Head of caudate nucleus (tissue), 42 donors: ENCODE data around the gene FUOM.
"Not testable (repeated sequence)": the region's sequence is repeated elsewhere in the genome, so short reads cannot be mapped to it uniquely, and the experiment has no call there.

ENCODE experiments used
- DNase-seq, 42 donors: peaks; one replicate each; pipeline versions ENCODE4 v3.0.0 to v3.0.0-alpha.2; 2020 to 2021; ENCODE audit warnings: mixed read lengths in 7 of 42
- intact Hi-C: fragments of 100-400 bp; cut with DNase I; formaldehyde crosslinking; loops from one replicate; pipeline ENCODE4 v1.15.0; 2022

FUOM gene

DNA sequence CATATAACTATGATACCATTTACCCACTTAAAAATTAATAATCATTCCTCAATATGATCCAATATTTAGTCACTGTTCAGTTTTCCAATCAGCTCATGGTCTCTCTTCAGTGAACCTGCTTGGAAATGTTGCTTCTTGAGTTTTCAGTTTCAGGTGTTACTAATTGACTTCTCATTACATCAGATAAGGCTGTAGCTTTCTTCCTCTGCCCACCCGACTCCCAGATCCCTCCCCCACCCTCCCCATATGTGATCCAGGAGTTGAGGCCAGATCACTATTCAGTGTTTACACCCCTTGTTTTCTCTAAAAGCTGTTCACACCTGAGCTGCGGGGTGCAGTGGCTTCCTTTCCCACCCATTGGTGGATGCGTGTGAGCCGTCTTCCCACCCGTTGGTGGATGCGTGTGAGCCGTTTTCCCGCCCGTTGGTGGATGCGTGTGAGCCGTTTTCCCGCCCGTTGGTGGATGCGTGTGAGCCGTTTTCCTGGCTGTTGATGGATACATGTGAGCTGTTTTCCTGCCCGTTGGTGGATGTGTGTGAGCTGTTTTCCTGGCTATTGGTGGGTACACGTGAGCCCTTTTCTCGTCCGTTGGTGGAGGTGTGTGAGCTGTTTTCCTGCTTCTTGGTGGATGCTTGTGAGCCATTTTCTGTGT, 32.9 kb upstream of the FUOM start:
- intact Hi-C loops = no loop called here

DNA sequence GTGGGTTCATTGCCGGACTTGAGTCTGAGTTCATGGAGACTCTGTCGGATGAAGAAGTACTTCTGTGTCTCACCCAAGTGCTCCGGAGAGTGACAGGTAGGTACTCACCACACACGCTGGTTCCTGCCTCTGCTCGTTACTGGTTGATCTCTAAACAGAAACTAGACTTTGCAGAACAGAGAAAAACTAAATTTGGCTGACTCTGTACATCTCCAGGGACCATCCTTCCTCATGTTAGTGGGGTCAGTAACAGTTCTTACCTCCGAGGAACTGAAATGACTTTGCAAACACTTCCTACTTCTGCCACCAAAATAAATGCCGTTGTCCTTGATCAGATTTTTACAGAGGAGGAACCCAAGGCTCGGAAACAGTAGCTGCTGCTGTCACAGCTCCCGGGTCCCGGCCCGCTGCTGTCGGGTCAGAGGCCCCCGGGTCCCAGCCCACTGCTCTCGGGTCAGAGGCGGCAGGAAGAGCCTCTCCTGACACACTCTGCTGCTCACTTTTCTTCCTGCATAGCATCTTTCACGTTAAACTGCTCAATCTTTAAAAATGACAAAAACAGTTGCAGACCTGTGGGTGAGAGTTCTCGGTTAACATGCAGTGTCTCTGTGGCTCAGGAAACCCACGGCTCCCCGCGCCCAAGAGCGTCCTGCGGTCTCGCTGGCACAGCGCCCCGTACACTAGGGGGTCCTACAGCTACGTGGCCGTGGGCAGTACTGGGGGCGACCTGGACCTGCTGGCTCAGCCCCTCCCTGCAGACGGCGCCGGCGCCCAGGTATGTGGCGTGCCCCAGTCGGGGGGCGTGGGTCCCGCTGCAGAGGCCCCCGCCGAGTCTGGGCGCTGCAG, 31.4 kb upstream of the FUOM start:
- intact Hi-C loops = no loop called here
- DNase-seq = peak in 13 of 42 donors; percentile 9 to 40 (median 17)

More for the DNA sequence above, 32.9 kb upstream of the FUOM start:
- DNase-seq = peak in 10 of 42 donors; percentile 0 to 18 (median 10)

DNA sequence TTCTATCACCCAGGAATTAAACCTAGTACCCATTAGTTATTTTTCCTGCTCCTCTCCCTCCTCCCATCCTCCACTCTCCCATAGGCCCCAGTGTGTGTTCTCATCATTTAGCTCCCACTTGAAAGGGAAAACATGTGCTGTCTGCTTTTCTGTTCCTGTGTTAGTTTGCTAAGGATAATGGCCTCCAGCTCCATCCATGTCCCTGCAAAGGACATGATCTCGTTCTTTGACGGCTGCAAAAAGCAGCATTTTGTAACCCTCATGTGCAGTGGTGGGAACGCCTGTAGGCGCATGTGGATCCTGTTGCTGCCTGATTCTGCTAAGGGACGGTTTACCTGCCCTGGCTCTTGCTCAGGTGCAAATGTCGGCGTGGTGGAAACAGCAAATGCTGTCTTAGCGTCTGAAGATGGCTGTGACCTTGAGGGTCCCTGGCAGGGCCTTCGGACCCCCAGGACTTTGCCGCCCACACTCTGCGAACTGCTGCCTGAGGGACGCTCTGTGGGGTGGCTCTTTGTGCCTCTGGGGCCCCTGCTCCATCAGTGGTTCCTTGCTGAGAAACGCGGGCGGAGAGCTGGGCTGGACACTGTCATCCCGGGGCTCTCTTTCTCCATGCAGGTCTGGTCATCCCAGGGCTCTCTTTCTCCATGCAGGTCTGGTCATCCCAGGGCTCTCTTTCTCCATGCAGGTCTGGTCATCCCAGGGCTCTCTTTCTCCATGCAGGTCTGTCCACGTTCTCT, 30.6 kb upstream of the FUOM start:
- peak in 11 of 42 donors; percentile 3 to 46 (median 17) for DNase-seq
- intact Hi-C loops = no loop called here

DNA sequence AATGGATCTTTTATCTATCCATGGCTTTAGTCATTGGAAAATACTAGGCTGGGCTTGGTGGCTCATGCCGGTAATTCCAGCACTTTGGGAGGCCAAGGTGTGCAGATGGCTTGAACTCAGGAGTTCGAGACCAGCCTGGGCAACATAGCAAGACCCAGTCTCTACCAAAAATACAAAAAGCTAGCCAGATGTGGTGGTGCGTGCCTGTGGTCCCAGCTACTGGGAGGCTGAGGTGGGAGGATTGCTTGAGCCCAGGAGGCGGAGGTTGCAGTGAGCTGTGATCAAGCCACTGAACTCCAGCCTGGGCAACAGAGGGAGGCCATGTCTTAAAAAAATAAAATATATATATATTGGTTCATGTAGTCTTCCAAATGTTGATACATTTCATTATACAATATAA, 29.1 kb upstream of the FUOM start:
- intact Hi-C loops = not testable (repeated sequence)
- peak in 3 of 42 donors; percentile 2 to 3 (median 2) for DNase-seq

DNA sequence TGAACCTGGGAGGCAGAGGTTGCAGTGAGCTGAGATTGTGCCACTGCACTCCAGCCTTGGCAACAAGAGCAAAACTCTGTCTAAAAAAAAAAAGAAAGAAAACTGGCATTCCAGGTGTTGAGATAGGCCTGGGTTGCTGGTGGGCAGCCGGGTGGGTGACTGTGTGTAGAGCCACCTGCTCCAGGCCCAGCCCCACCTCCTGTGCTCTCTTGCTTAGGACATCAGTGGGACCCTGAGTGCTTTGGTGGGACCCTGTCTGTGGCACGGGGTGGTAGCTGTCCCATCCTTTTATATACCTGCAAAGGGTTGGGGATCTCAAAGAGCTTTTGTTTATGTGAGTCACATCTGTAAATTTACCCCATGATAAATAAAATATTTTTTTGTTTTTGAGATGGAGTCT, 27.4 kb upstream of the FUOM start:
- DNase-seq = no peak

DNA sequence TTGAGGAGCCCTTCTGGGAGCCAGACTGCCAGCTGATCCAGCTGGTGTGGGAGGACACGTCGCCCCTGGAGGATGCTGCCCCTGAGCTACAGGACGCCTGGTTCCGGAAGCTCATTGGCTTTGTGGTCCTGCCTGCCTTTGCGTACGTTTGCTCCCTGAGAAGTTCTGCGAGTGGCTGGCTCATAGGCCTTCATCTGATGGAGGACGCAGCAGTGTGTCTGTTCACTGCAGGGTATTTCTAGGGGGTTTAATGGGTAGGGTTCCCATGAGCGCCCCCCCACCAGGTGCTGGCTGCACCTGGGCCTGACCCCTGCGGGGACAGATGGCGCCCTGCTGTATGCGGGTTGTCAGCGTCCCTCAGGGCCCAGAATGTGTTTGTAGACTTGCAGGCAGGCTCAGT, 26.3 kb upstream of the FUOM start:
- DNase-seq = no peak
- intact Hi-C loops = no loop called here

More for the DNA sequence above, 27.4 kb upstream of the FUOM start:
- intact Hi-C loops = no loop called here

DNA sequence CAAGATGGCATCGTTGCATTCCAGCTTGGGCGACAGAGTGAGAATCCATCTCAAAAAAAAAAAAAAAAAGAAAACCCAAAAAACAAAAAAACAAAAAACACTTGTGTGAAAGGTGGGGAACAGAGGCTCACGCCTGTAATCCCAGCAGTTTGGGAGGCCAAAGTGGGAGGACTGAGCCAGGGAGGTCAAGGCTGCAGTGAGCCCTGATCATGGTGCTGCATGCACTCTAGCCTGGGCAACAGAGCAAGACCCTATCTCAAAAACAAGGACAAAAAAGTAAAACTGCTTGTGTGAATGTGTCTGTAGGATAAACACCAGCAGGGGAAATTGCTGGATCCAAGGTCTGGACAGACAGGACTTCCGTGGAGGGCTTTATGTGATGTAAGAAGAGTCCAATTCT, 25.7 kb upstream of the FUOM start:
- no peak for DNase-seq
- intact Hi-C loops = no loop called here

DNA sequence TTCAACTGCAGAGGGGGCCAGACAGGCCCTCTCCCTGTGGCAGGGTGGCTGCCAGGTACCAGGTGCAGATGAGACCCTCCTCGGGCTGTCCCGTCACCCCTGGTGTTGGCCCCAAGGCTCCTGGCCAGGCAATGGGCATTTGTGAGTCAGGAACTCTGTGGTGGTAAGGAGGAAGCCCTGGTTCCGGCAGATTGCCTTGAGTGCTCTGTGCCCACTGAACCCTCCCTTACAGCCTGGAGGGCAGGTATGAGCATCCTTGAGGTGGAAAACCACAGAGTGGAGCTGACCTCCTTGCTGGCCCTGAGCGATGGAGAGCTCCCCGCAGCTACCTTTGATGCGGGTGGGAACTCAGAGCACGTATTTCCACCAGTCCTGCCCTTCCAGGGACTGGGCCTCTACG, 23.2 kb upstream of the FUOM start:
- intact Hi-C loops = no loop called here
- no peak for DNase-seq

DNA sequence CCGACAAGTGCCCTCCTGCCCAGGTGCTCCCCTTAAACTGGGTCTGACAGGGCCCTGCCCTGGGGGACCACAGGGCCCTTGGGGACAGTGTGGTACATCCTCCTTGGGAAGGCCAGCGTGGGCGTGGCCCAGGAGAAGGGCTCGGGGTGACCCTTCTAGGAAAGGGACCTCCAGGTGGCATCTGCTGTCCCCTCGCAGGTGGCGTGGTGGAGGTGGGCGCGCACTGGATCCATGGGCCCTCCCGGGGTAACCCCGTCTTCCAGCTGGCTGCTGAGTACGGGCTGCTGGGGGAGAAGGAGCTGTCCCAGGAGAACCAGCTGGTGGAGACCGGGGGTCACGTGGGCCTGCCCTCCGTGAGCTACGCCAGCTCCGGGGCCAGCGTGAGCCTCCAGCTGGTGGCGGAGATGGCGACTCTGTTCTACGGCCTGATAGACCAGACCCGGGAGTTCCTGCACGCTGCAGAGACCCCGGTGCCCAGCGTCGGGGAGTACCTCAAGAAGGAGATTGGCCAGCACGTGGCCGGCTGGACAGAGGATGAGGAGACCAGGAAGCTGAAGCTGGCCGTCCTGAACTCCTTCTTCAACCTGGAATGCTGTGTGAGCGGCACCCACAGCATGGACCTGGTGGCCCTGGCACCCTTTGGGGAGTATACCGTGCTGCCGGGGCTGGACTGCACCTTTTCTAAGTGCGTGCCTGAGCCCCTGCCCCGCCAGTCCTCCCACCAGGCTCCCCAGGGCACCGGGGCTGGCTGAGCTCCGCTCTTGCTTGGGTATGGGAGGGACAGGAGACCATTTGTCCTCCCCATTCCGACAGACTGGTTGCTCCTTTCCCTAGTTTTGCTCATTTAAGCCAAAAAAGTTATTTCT, 22.2 kb upstream of the FUOM start:
- intact Hi-C loops = no loop called here
- DNase-seq = peak in 39 of 42 donors; percentile 26 to 84 (median 64)

DNA sequence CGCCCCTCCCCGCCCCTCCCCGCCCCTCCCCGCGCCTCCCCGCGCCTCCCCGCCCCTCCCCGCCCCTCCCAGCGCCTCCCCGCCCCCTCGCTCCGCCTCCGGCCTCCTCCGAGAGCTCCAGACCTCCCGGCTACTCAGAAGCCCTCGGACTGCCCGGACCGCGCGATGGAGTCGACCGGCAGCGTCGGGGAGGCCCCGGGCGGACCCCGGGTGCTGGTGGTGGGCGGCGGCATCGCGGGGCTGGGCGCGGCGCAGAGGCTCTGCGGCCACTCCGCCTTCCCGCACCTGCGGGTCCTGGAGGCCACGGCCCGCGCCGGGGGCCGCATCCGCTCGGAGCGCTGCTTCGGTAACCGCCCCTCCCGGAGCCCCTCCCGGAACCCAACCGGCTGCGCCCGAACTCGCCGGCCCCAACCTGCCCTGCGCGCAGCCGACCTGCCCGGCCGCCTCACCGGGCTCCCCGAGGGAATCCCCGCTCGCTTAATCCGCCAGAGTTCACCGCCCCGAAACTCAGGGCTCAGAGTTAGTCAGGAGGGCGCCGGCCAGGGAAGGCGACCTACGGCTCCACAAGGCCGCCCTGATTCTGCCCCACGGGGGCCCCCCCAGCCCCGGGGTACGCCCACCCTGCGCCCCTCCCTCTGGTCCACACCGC, 21.5 kb upstream of the FUOM start, which contains the start of gene PAOX:
Gene PAOX, plus strand, starts transcription at position 111 of the 649 bp plus-strand sequence. Its CDS starts 55 bp downstream, at position 166.
- intact Hi-C loops = no loop called here
- peak in 41 of 42 donors; percentile 38 to 89 (median 77) for DNase-seq

DNA sequence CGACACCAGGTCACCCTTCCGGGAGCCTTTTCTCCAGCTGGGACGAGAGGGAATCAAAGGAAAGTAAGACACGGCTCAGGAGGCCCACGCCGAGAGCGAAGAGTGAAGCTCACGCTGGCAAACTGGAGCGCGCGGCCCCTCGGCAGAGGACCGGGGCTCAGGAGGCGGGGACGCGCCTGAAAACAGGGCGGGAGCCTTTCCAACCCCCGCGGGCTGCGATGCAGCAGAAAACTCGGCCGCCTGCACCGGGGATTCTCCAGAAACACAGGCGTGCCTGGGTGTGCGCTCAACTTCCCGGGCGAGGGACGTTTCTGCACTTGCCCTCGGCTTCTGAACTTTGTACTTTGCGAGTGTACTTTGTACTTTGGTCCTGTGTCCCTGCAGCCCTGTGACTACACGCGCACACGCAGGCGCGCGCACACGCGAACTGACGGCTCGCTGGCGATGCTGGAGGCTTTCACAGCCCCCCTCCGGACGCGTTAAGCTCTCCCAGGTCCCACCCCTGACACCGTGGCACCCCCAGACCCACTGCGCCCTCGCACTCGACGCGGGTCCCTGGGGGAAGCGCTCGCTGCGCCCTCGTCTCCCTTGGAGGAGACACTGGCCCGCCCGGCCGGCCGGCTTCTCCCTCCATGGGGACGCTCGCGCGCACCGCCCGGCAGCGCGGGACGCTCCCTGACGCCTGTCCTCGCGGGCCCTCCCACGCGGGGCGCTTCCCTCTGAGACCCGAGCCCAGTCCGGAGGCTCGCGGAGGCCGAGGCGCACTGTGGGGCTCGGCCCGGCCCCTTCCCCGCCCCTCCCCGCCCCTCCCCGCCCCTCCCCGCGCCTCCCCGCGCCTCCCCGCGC, 20.7 kb upstream of the FUOM start:
- intact Hi-C loops = no loop called here
- DNase-seq = peak; percentile 40 to 92 (median 80)

DNA sequence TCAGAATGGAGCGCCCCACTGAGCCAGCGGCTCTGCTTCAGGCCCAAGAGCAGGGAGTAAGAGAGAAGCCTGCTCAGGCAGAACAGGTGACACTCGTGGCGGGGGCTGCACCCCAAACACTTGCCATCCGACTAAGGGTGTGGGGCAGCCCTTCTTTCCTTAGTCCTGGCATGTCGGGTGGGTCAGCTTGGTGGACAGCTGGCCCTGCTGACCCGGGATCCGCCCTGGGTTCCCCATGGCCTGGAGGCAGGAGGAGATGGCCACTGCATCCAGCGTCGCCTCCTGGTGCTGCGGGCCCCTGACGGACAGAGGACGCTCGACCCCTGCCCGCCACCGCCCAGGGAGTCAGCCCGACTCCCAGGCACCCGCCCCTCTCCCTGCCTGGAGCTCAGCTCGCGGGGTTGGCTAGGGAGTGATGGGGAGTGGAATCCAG, 20.0 kb upstream of the FUOM start:
- DNase-seq = no peak
- intact Hi-C loops = no loop called here

DNA sequence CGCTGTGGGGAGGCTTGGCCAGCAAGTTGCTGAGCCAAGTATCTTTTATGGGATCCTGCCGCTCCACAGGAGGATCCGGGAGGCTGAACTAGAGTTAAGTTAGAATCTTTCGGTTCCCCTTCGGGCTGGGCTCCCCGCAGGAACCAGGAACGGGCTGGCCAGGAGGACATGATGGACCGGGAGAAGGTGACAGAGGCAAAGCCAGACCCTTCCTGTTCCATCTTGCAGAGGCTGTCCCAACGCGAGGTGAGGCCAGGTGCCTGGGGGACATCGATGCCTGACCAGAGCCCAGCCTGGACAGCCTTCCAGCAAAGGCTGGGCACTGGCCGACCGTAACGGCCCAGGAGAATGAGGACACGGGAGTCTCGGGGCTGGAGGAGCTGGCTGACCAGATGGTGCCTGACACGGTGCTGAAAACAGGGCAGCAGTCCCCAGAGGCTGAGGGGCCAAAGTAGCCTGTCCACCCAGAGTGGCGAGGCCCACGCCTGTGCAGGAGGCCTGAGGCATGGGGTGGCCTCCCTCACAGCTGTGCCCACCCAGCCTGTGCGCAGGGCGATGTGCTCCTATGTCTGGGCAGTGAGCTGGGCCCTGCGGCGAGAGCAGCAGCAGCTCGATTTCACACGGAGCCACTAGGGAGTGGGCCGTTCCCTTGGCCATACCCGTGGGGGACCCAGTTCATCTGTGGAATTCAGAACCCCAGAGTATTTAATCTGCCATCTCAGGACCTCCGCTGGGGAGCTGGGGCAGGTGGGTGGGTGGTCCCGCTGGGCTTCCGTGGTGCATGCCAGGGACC, 19.4 kb upstream of the FUOM start:
- intact Hi-C loops = no loop called here
- no peak for DNase-seq

DNA sequence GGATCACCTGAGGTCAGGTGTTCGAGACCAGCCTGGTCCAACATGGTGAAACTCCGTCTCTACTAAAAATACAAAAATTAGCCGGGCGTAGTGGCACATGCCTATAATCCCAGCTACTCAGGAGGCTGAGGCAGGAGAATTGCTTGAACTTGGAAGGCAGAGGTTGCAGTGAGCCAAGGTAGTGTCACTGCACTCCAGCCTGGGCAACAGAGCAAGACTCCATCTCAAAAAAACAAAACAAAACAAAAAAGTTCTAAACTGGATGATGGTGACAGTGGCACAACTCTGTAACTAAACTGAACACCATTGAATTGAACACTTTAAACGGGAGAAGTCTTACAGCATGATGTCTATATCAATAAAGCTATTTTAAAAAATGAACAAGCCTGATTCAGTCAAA, 18.4 kb upstream of the FUOM start:
- DNase-seq, intact Hi-C loops: not testable (repeated sequence)

DNA sequence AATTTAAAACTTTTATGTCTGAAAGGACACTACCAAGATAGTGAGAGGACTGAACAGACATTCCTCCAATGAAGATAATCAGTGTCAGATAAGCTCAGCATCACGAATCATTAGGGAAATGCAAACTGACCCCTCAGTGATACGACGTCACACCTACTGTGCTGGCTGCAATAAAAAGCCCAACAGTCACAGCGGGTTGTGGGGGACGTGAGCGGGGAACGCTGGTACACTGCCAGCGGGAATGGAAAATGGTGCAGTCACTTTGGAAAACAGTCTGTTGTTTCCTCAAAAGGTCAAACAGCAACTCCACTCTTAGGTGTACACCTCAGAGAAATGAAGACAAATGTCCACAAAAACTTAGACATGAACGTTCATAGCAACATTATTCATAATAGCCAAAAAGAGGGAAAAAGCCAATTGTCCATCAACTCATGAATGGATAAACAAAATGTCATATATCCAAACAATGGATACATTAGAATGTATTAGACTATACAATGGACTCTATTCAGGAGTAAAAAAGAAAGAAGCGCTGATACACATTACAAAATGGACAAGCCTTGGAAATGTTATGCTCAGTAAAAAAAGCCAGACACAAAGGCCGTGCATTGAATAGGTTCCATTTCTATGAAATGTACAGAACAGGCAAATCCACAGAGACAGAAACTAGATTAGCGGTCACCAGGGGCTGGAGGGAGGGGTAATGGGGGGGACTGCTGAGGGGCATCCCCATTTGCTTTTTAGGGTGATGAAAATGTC, 17.7 kb upstream of the FUOM start:
- intact Hi-C loops = no loop called here
- peak in 9 of 42 donors; percentile 13 to 74 (median 44) for DNase-seq
